ENCODE results near the gene SRRM4. TPM values are rescaled to one million over a fixed set of nuclear protein-coding genes. Genes with fewer than 3 reads are reported as not detected.
"Not testable (repeated sequence)": the region's sequence is repeated elsewhere in the genome, so short reads cannot be mapped to it uniquely, and the experiment has no call there.

The SRRM4 gene
- total RNA-seq, 4 donors from 2014 or later = under 0.01 to 0.14 (median 0.09) TPM; not detected in 1

DNA sequence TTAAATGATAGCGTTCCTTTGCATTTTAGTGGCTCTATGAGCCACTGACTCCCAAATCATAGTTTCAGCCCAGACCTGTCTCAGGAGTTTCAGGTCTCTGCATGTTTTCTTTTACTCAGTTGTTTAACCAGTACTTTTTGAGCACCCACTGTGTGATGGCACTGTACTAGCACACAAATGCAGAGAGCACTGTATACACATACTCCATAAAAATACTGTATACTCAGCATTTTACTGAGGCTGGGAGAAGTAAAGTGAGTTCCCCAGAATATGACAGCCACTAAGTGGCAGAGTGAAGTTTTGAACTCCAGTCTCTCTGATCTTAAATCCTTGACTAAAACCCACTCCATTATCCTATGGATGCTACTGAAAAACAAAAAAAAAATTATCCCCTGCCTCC lies 121.4 kb downstream of the SRRM4 start:
- no peaks in the 10 kb centered on the region for H3K9me3 ChIP-seq
- H3K4me1 ChIP-seq = no peaks in the 10 kb centered on the region
- H3K27ac ChIP-seq = no peak overlapping the region
- no peaks in the 10 kb centered on the region for H3K36me3 ChIP-seq
- DNase-seq = no peak
- no peaks in the 10 kb centered on the region for H3K27me3 ChIP-seq
- intact Hi-C loops (cut with DNase I; ENCODE audit: low total_unique reads) = no loop called here
- no peak overlapping the region for H3K4me3 ChIP-seq
- TF ChIP-seq POLR2A (IDR thresholded peaks at IDR 0.05) (no peak), CTCF (IDR thresholded peaks at IDR 0.05) (no peak)

DNA sequence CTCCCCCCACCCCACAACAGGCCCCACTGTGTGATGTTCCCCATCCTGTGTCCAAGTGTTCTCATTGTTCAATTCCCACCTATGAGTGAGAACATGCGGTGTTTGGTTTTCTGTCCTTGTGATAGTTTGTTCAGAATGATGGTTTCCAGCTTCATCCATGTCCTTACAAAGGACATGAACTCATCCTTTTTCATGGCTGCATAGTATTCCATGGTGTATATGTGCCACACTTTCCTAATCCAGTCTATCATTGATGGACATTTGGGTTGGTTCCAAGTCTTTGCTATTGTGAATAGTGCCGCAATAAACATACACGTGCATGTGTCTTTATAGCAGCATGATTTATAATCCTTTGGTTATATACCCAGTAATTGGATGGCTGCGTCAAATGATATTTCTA lies 123.6 kb downstream of the SRRM4 start:
- H3K4me1 ChIP-seq; H3K9me3 ChIP-seq; H3K36me3 ChIP-seq; H3K27ac ChIP-seq; H3K27me3 ChIP-seq; intact Hi-C loops (cut with DNase I; ENCODE audit: low total_unique reads); H3K4me3 ChIP-seq; DNase-seq: not testable (repeated sequence)

- Histone ChIP-seq H3K27me3 (no peaks in the 10 kb centered on the region), H3K9me3 (no peaks in the 10 kb centered on the region), H3K4me1 (no peaks in the 10 kb centered on the region), H3K27ac (no peak overlapping the region), H3K4me3 (no peak overlapping the region), H3K36me3 (no peaks in the 10 kb centered on the region)
- intact Hi-C loops (cut with DNase I; ENCODE audit: low total_unique reads) = no loop called here
- DNase-seq = no peak
- TF ChIP-seq POLR2A (IDR thresholded peaks at IDR 0.05) (no peak), CTCF (IDR thresholded peaks at IDR 0.05) (no peak)
Observed at GRCh38 chr12:119113496-119113986, 132.2 kb downstream of the SRRM4 start.

DNA sequence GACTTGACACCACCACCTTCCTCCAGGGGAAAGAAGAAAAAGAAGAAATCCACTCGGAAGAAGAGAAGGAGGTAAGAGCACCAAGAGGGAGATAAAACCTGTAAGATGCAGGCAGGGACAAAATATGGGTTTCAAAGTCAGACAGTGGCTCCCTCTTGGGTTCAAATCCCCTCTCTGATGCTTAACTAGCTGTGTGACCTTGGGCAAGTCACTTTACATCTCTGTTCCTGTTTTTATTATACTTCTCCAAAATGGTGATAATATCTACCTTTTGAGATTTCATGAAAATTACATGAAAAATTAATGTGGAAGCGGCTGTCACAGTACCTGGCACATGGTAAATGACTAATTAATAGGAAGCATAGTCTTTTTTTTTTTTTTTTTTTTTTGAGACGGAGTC lies 133.0 kb downstream of the SRRM4 start:
- no peaks in the 10 kb centered on the region for H3K27me3 ChIP-seq
- no peak overlapping the region for H3K4me3 ChIP-seq
- H3K4me1 ChIP-seq = no peaks in the 10 kb centered on the region
- no peak for TF ChIP-seq CTCF (IDR thresholded peaks at IDR 0.05)
- no peak for TF ChIP-seq POLR2A (IDR thresholded peaks at IDR 0.05)
- no peak for DNase-seq
- H3K9me3 ChIP-seq = no peaks in the 10 kb centered on the region
- intact Hi-C loops (cut with DNase I; ENCODE audit: low total_unique reads) = no loop called here
- H3K36me3 ChIP-seq = no peaks in the 10 kb centered on the region
- H3K27ac ChIP-seq = no peak overlapping the region

GRCh38 chr12:119115296-119115905 lies 134.1 kb downstream of the SRRM4 start:
- no peak overlapping the region for H3K27ac ChIP-seq
- H3K9me3 ChIP-seq = no peaks in the 10 kb centered on the region
- no peak overlapping the region for H3K4me3 ChIP-seq
- intact Hi-C loops (cut with DNase I; ENCODE audit: low total_unique reads) = loop anchor here (5.0 kb wide), 1 partner anchor 297 kb away; no protein-coding TSS in a partner anchor
- DNase-seq = peak; percentile 15 to 30
- H3K4me1 ChIP-seq = no peaks in the 10 kb centered on the region
- TF ChIP-seq POLR2A (IDR thresholded peaks at IDR 0.05) (no peak), CTCF (IDR thresholded peaks at IDR 0.05) (peak; percentile 71 to 97 (median 82))
- H3K27me3 ChIP-seq = no peaks in the 10 kb centered on the region
- no peaks in the 10 kb centered on the region for H3K36me3 ChIP-seq

Measured in uterus (tissue), 4 donors.